Nephron (organoid): ENCODE measurements around the gene ZBTB4.

Source experiments
- H3K27ac Mint-ChIP-seq, 3 experiments: 2 replicates each; pipeline ENCODE4 v1.8.0; 2020; ENCODE audit warnings: mixed read lengths in 3 of 3, mild to moderate bottlenecking in 2 of 3, moderate library complexity in 1 of 3
- H3K27me3 Mint-ChIP-seq: 2 replicates; pipeline ENCODE4 v1.8.0; 2021; ENCODE audit warnings: low read depth, mild to moderate bottlenecking, moderate library complexity, mixed read lengths
- H3K36me3 Mint-ChIP-seq: 2 replicates; pipeline ENCODE4 v1.8.0; 2020; ENCODE audit warnings: low read depth, mixed read lengths
- H3K4me1 Mint-ChIP-seq: 2 replicates; pipeline ENCODE4 v1.8.0; 2020; ENCODE audit warnings: mixed read lengths
- H3K4me3 Mint-ChIP-seq, 3 experiments: 2 replicates each; pipeline ENCODE4 v1.8.0; 2020; ENCODE audit warnings: mild to moderate bottlenecking in 3 of 3, mixed read lengths in 3 of 3, moderate library complexity in 2 of 3
- H3K9me3 Mint-ChIP-seq: 2 replicates; pipeline ENCODE4 v1.8.0; 2020; ENCODE audit warnings: mixed read lengths
- CTCF ChIP-seq, 3 experiments: fragments of 200-600 bp; sonication (generic); IDR thresholded peaks; one replicate each; pipeline ENCODE4 v1.5.0; 2021; ENCODE audit warnings: antibody characterized with exemption in 3 of 3; ENCODE audit not compliant: unreplicated experiment in 3 of 3

ZBTB4 gene

GRCh38 chr17:7437369-7437863 lies 42.0 kb downstream of the ZBTB4 start:
- peaks cover 48% of the 10 kb centered on the region for H3K4me1 Mint-ChIP-seq
- H3K36me3 Mint-ChIP-seq: no peaks in the 10 kb centered on the region
- peak overlapping the region; percentile 87 to 92 (median 91) for H3K4me3 Mint-ChIP-seq
- peak overlapping the region; percentile 89 to 97 (median 90) for H3K27ac Mint-ChIP-seq
- TF ChIP-seq CTCF (IDR thresholded peaks at IDR 0.05; ENCODE audit: unreplicated experiment in 3 of 3): no peak
- H3K27me3 Mint-ChIP-seq: peaks cover 22% of the 10 kb centered on the region
- H3K9me3 Mint-ChIP-seq: no peaks in the 10 kb centered on the region

- Mint-ChIP-seq H3K36me3 (no peaks in the 10 kb centered on the region), H3K27ac (peak overlapping the region in 2 of 3 experiments; percentile 53 to 85), H3K9me3 (no peaks in the 10 kb centered on the region), H3K27me3 (peaks cover 22% of the 10 kb centered on the region), H3K4me1 (peaks cover 42% of the 10 kb centered on the region), H3K4me3 (peak overlapping the region; percentile 87 to 92 (median 91))
- peak; percentile 70 to 91 (median 72) for TF ChIP-seq CTCF (IDR thresholded peaks at IDR 0.05; ENCODE audit: unreplicated experiment in 3 of 3)
These were observed 42.7 kb downstream of the ZBTB4 start for GRCh38 chr17:7436556-7437368.

DNA sequence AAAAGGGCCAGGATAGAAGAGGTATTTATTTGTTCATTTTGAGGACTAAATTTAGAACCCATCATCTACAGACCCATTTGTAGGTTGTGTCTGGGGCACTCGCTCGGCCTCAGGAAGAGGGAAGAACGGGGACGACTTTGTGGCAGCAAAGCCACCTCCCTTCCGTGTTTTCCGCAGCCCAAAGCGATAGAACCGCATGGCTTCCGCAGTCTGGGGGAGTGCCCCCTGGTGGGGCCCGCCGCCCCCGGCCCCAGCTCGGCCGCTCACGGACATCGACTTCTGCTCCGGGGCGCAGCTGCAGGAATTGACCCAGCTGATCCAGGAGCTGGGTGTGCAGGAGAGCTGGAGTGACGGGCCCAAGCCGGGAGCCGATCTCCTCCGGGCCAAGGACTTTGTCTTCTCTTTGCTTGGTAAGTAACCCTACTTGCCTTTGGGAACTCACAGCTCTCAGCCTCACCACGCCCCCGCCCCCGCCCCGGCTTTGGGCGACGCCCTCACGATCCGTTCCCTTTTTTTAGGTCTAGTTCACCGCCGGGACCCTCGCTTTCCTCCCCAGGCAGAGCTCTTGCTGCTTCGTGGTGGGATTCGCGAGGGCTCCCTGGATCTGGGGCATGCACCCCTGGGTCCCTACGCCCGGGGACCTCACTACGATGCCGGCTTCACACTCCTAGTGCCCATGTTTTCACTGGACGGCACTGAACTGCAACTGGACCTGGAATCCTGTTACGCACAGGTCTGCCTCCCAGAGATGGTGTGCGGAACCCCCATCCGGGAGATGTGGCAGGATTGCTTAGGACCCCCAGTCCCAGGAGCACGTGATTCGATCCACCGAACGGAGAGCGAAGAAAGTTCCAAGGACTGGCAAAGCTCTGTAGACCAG lies 43.5 kb downstream of the ZBTB4 start:
- H3K4me3 Mint-ChIP-seq: peak overlapping the region; percentile 87 to 92 (median 91)
- TF ChIP-seq CTCF (IDR thresholded peaks at IDR 0.05; ENCODE audit: unreplicated experiment in 3 of 3): peak in 1 of 3 experiments; percentile 12
- H3K36me3 Mint-ChIP-seq: no peaks in the 10 kb centered on the region
- peak overlapping the region; percentile 78 to 91 (median 88) for H3K27ac Mint-ChIP-seq
- no peaks in the 10 kb centered on the region for H3K9me3 Mint-ChIP-seq
- H3K27me3 Mint-ChIP-seq: peaks cover 22% of the 10 kb centered on the region
- peaks cover 33% of the 10 kb centered on the region for H3K4me1 Mint-ChIP-seq

GRCh38 chr17:7432296-7432695 lies 47.1 kb downstream of the ZBTB4 start:
- Mint-ChIP-seq H3K9me3 (no peaks in the 10 kb centered on the region), H3K27me3 (peaks cover 22% of the 10 kb centered on the region), H3K27ac (no peak overlapping the region), H3K4me1 (peaks cover 8% of the 10 kb centered on the region), H3K36me3 (no peaks in the 10 kb centered on the region), H3K4me3 (no peak overlapping the region)
- TF ChIP-seq CTCF (IDR thresholded peaks at IDR 0.05; ENCODE audit: unreplicated experiment in 3 of 3): no peak

DNA sequence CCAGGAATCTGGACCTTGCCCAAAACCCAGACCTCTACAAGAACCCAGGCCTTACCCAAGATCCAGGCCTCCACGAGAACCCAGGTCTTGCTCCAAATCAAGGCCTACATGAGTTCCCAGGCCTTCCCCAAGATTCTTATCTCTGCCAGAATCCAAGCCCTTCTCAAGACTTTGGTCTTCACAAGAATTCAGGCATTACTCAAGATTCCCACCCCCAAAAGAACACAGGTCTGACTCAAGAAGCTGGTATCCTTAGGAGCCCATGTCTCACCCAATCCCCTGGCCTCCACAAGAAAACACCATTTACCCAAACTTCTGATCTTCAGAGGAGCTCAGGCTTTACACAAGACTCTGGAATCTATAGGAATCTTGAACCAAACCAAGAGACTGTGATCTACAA lies 48.2 kb downstream of the ZBTB4 start:
- TF ChIP-seq CTCF (IDR thresholded peaks at IDR 0.05; ENCODE audit: unreplicated experiment in 3 of 3): no peak
- H3K27ac Mint-ChIP-seq: no peak overlapping the region
- H3K9me3 Mint-ChIP-seq: no peaks in the 10 kb centered on the region
- no peak overlapping the region for H3K4me3 Mint-ChIP-seq
- H3K36me3 Mint-ChIP-seq: no peaks in the 10 kb centered on the region
- peaks cover 15% of the 10 kb centered on the region for H3K27me3 Mint-ChIP-seq
- peaks cover 8% of the 10 kb centered on the region for H3K4me1 Mint-ChIP-seq
